Colonic mucosa (tissue), 4 donors: Measurements from ENCODE around the gene PASK. TPM values are rescaled to one million over a fixed set of nuclear protein-coding genes. Genes with fewer than 3 reads are reported as not detected.

Experiments
- DNase-seq: peaks from one replicate; pipeline ENCODE4 v3.0.0-alpha.2; 2020
- H3K27ac ChIP-seq: fragments of 200-600 bp; one replicate; pipeline ENCODE4 v1.8.0; 2021
- H3K27me3 ChIP-seq: fragments of 200-600 bp; one replicate; pipeline ENCODE4 v1.8.0; 2021
- H3K36me3 ChIP-seq: fragments of 200-600 bp; one replicate; pipeline ENCODE4 v1.8.0; 2021
- H3K4me1 ChIP-seq: fragments of 200-600 bp; one replicate; pipeline ENCODE4 v1.8.0; 2021; ENCODE audit warnings: mild to moderate bottlenecking
- H3K4me3 ChIP-seq: fragments of 200-600 bp; one replicate; pipeline ENCODE4 v1.8.0; 2021
- H3K9ac ChIP-seq, 2 donors: one replicate each; pipeline ENCODE4 v1.7.0; 2013; ENCODE audit warnings: control low read depth in 2 of 2, low read depth in 2 of 2, low read length in 2 of 2
- H3K9me3 ChIP-seq: fragments of 200-600 bp; one replicate; pipeline ENCODE4 v1.8.0; 2021
- intact Hi-C: fragments of 100-400 bp; cut with DNase I; formaldehyde crosslinking; loops from one replicate; pipeline ENCODE4 v1.14.1; 2022
- total RNA-seq, 2 donors: library from RNA; stranded (reverse); fragmentation: NEBNext Ultra II Directional in 1 of 2; extraction: Animal tissue kit (Norgen Biotek cat#: 25700) in 1 of 2; gene quantifications; one replicate each; pipeline ENCODE4 v1.2.1, GENCODE V29; 2021
- TF ChIP-seq, protein P1 (sequence below): fragments of 200-600 bp; IDR thresholded peaks from one replicate; pipeline ENCODE4 v1.8.0; 2022; ENCODE audit warnings: antibody characterized with exemption, mild to moderate bottlenecking
- donor health status: healthy.
- donor health status: DM: no; HTN: no; CAD: no.
- donor health status: DM: no; HTN: no; CAD: no.

Gene PASK
- total RNA-seq, 2 donors from 2014 or later = 5.6 to 39.2 TPM

DNA sequence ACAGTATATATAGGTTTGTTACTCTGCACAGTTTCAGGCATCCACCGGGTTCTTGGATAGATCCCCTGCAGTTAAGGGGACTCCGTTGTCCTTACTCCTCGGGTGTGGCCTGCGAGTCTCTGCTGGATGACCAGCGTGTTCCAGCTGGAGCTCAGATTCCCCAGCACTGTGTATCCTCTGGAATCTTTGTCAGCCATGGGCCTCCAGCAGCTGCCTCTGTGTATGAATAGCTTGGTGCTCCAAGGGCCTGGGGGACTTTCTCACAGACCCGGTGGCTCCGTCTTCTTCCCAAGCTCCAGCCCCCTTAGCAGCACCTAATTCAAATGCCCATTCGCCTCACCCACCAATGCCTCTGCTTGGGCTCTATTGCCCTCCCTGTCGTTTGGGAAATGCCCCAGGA lies 45.5 kb upstream of the PASK start:
- DNase-seq = no peak
- TF ChIP-seq, protein P1, sequence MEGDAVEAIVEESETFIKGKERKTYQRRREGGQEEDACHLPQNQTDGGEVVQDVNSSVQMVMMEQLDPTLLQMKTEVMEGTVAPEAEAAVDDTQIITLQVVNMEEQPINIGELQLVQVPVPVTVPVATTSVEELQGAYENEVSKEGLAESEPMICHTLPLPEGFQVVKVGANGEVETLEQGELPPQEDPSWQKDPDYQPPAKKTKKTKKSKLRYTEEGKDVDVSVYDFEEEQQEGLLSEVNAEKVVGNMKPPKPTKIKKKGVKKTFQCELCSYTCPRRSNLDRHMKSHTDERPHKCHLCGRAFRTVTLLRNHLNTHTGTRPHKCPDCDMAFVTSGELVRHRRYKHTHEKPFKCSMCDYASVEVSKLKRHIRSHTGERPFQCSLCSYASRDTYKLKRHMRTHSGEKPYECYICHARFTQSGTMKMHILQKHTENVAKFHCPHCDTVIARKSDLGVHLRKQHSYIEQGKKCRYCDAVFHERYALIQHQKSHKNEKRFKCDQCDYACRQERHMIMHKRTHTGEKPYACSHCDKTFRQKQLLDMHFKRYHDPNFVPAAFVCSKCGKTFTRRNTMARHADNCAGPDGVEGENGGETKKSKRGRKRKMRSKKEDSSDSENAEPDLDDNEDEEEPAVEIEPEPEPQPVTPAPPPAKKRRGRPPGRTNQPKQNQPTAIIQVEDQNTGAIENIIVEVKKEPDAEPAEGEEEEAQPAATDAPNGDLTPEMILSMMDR = no peak
- Histone ChIP-seq H3K27ac (no peak overlapping the region), H3K9me3 (no peaks in the 10 kb centered on the region), H3K27me3 (no peaks in the 10 kb centered on the region), H3K4me3 (no peak overlapping the region), H3K4me1 (no peaks in the 10 kb centered on the region), H3K36me3 (no peaks in the 10 kb centered on the region), H3K9ac (no peak overlapping the region)
- intact Hi-C loops = no loop called here

DNA sequence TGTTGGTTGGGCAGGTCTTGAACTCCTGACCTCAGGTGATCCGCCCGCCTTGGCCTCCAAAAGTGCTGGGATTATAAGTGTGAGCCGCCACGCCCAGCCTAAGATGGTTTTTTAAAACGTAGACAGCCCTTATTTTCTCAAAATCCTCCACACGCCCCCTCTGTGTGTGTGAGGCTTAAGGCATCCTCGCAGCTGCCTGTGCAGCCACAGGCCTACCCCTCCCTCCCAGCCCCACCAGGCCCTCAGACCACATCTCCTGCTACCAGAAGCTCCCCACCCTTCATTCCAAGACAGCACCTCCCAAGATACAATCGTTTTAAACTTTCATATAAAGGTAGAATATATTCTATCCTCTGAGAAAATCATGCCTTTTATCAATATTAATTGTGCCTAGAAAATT lies 44.0 kb upstream of the PASK start:
- DNase-seq = no peak
- intact Hi-C loops = no loop called here
- Histone ChIP-seq H3K4me1 (no peaks in the 10 kb centered on the region), H3K9ac (no peak overlapping the region), H3K4me3 (no peak overlapping the region), H3K27ac (no peak overlapping the region), H3K9me3 (no peaks in the 10 kb centered on the region), H3K36me3 (no peaks in the 10 kb centered on the region), H3K27me3 (no peaks in the 10 kb centered on the region)
- TF ChIP-seq, protein P1 = no peak

DNA sequence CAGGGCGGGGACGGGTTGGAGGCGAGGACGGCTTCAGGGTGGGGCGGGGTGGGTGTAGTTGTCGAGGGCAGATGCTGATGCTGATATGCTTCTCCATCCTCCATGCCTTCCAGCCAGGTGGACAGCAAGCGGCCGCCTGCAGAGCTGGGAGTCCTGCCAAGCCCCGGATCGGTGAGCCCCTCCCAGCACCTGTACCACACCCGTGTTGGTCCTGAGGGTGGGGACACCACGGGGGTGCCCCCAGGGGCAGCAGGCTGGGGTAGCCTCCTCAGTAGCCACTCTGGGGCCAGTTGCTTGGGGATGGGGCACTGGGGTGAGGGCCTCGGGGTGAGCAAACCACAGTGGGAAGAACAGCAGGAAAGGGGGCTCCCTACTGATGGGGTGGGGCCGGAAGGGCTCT lies 41.8 kb upstream of the PASK start:
- H3K27ac ChIP-seq = no peak overlapping the region
- no peaks in the 10 kb centered on the region for H3K27me3 ChIP-seq
- H3K36me3 ChIP-seq = no peaks in the 10 kb centered on the region
- no peak overlapping the region for H3K4me3 ChIP-seq
- TF ChIP-seq, protein P1 = no peak
- DNase-seq = peak; percentile 43
- H3K9ac ChIP-seq = no peak overlapping the region
- no peaks in the 10 kb centered on the region for H3K4me1 ChIP-seq
- H3K9me3 ChIP-seq = no peaks in the 10 kb centered on the region
- intact Hi-C loops = no loop called here

DNA sequence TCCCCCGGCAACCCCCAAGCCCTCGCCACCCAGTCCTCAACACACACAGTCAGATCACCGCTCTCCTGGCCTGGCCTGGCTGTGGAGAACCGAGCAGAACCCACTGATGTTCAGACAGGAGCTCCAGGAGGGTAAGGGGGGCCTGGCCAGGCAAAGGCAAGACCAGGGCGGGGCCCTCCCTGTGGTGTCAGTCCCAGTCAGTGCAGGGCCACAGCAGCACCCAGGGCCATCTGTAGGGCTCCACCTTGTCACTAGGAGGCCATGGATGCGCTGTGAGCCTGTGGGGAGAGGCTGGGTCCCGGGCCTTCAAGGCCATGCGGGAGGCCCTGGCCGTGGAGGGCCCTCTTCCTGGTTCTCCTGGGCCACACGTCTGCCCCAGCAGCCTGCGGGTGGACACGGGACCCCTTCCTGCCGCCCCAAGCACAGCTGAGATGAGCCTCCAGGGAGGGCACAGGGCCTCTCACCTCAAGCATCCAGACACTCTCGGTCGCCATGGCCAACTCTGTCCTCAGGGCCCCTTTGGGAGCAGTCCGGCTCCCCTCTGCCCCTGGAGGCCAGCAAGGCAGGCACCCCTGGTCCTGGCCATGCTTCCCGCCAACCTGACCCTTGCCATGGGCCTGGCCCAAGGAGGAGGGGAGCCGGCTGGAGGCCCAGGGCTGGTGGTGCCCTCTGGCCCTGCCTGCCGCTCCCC lies 41.2 kb upstream of the PASK start:
- intact Hi-C loops = no loop called here
- DNase-seq = no peak
- Histone ChIP-seq H3K9ac (no peak overlapping the region), H3K4me3 (no peak overlapping the region), H3K27ac (no peak overlapping the region), H3K36me3 (no peaks in the 10 kb centered on the region), H3K9me3 (no peaks in the 10 kb centered on the region), H3K4me1 (no peaks in the 10 kb centered on the region), H3K27me3 (no peaks in the 10 kb centered on the region)
- TF ChIP-seq, protein P1 = no peak

DNA sequence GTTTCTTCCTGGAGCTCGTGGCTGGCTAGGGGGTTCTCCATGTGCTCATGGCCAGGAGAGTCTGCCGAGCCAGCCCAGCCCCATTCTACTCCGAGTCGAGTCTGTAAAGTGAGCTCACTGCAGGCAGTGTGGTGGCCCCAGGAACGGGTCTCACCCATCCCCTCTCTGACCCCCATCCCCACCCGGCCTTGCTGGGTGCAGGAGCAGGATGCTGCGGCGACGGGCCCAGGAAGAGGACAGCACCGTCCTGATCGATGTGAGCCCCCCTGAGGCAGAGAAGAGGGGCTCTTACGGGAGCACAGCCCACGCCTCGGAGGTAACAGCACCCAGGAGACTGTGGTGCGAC lies 40.6 kb upstream of the PASK start:
- no peaks in the 10 kb centered on the region for H3K27me3 ChIP-seq
- DNase-seq = no peak
- H3K27ac ChIP-seq = no peak overlapping the region
- intact Hi-C loops = no loop called here
- H3K9me3 ChIP-seq = no peaks in the 10 kb centered on the region
- TF ChIP-seq, protein P1 = no peak
- H3K4me3 ChIP-seq = no peak overlapping the region
- H3K4me1 ChIP-seq = no peaks in the 10 kb centered on the region
- H3K9ac ChIP-seq = no peak overlapping the region
- H3K36me3 ChIP-seq = no peaks in the 10 kb centered on the region
